Esophagus muscularis mucosa (tissue), 4 donors: ENCODE data around the gene IL17REL. TPM values are rescaled to one million over a fixed set of nuclear protein-coding genes. Genes with fewer than 3 reads are reported as not detected.

Experiments
- DNase-seq: peaks from one replicate; pipeline ENCODE4 v3.0.0-alpha.2; 2017; ENCODE audit errors: extremely low spot score
- H3K27ac ChIP-seq, 4 donors: fragments of 200-600 bp; sonication (generic); replicated peaks in 1 of 4; 1 replicate in 3 of 4; 2 replicates in 1 of 4; pipeline ENCODE4 v1.5.1; 2016 to 2019; ENCODE audit warnings: mild to moderate bottlenecking in 1 of 4
- H3K27me3 ChIP-seq, 4 donors: fragments of 200-600 bp; sonication (generic); one replicate each; pipeline versions ENCODE4 v1.5.1 to v1.6.0; 2016 to 2019
- H3K36me3 ChIP-seq, 4 donors: fragments of 200-600 bp; sonication (generic); one replicate each; pipeline ENCODE4 v1.5.1; 2016 to 2019
- H3K4me1 ChIP-seq, 4 donors: fragments of 200-600 bp; sonication (generic); one replicate each; pipeline ENCODE4 v1.5.1; 2016 to 2019
- H3K4me3 ChIP-seq, 4 donors: fragments of 200-600 bp; sonication (generic); 1 replicate in 2 of 4; 2 replicates in 2 of 4; pipeline ENCODE4 v1.5.1; 2016 to 2019; ENCODE audit warnings: mild to moderate bottlenecking in 4 of 4, moderate library complexity in 1 of 4
- H3K9me3 ChIP-seq, 4 donors: fragments of 200-600 bp; sonication (generic); 1 replicate in 3 of 4; 2 replicates in 1 of 4; pipeline ENCODE4 v1.5.1; 2016 to 2019
- CTCF ChIP-seq, 3 experiments: fragments of 200-600 bp in 2 of 3; fragments of 450-650 bp in 1 of 3; sonication (generic) in 2 of 3; IDR thresholded peaks; one replicate each; pipeline ENCODE4 v1.5.1; 2017 to 2019; ENCODE audit warnings: antibody characterized with exemption in 3 of 3, mild to moderate bottlenecking in 2 of 3, moderate library complexity in 1 of 3
- EP300 ChIP-seq: sonication (generic); formaldehyde crosslinking; IDR thresholded peaks from one replicate; pipeline ENCODE4 v1.6.1; 2017; ENCODE audit warnings: antibody characterized with exemption
- POLR2A ChIP-seq: fragments of 450-650 bp; IDR thresholded peaks from one replicate; pipeline ENCODE4 v1.6.1; 2017; ENCODE audit warnings: antibody characterized with exemption, moderate library complexity, mild to moderate bottlenecking, low read depth
- POLR2AphosphoS5 ChIP-seq, 2 donors: sonication (generic); formaldehyde crosslinking; IDR thresholded peaks; one replicate each; pipeline ENCODE4 v1.6.1; 2017; ENCODE audit warnings: antibody characterized with exemption in 2 of 2
- WGBS: methylation state at CpG from one replicate; pipeline ENCODE4 v1.1.5; 2018; 5-methylcytosine and 5-hydroxymethylcytosine counted together
- intact Hi-C: fragments of 100-400 bp; cut with DNase I; formaldehyde crosslinking; loops from one replicate; pipeline ENCODE4 v1.15.1; 2023
- total RNA-seq, 4 donors: library from RNA; depleted of rRNA; stranded (reverse); fragments of >200 nt; gene quantifications; one replicate each; pipeline versions ENCODE4 v1.1.0 to v1.2.1, GENCODE V29; 2016

The IL17REL gene
- total RNA-seq, 4 donors from 2014 or later = not detected

- no peak overlapping the region for H3K27ac ChIP-seq
- peaks cover 5 to 13% (median 10%) of the 10 kb centered on the region in 4 donors for H3K4me1 ChIP-seq
- TF ChIP-seq POLR2AphosphoS5 (IDR thresholded peaks at IDR 0.05) = no peak
- TF ChIP-seq CTCF (IDR thresholded peaks at IDR 0.05) = no peak
- no peak overlapping the region for H3K4me3 ChIP-seq
- no peaks in the 10 kb centered on the region for H3K36me3 ChIP-seq
- no peaks in the 10 kb centered on the region for H3K9me3 ChIP-seq
- intact Hi-C loops = no loop called here
- no peak for DNase-seq
- H3K27me3 ChIP-seq = peaks cover 0 to 50% (median 14%) of the 10 kb centered on the region in 4 donors
- 88% methylated on average over 11 of the region's 16 CpGs for WGBS
Measured at GRCh38 chr22:50001388-50002231, 11.0 kb downstream of the IL17REL start.

- no peaks in the 10 kb centered on the region for H3K36me3 ChIP-seq
- H3K4me1 ChIP-seq = peaks cover 5 to 13% (median 10%) of the 10 kb centered on the region in 4 donors
- no peak for DNase-seq
- no peak overlapping the region for H3K4me3 ChIP-seq
- TF ChIP-seq EP300 (no peak), POLR2AphosphoS5 (IDR thresholded peaks at IDR 0.05) (no peak), CTCF (IDR thresholded peaks at IDR 0.05) (no peak), POLR2A (no peak)
- no peak overlapping the region for H3K27ac ChIP-seq
- intact Hi-C loops = no loop called here
- no peaks in the 10 kb centered on the region for H3K9me3 ChIP-seq
- 83% methylated on average over 14 of the region's 32 CpGs for WGBS
- peaks cover 0 to 50% (median 14%) of the 10 kb centered on the region in 4 donors for H3K27me3 ChIP-seq
Measured at GRCh38 chr22:50000587-50001387, 11.8 kb downstream of the IL17REL start.

- no peak for DNase-seq
- H3K4me1 ChIP-seq = peaks cover 5 to 13% (median 10%) of the 10 kb centered on the region in 4 donors
- peaks cover 0 to 50% (median 14%) of the 10 kb centered on the region in 4 donors for H3K27me3 ChIP-seq
- WGBS = 30% methylated on average over 28 of the region's 41 CpGs
- no peak overlapping the region for H3K27ac ChIP-seq
- no peaks in the 10 kb centered on the region for H3K36me3 ChIP-seq
- no peaks in the 10 kb centered on the region for H3K9me3 ChIP-seq
- intact Hi-C loops = no loop called here
- TF ChIP-seq POLR2AphosphoS5 (IDR thresholded peaks at IDR 0.05) = no peak
- no peak for TF ChIP-seq POLR2A
- no peak for TF ChIP-seq CTCF (IDR thresholded peaks at IDR 0.05)
- no peak for TF ChIP-seq EP300
- H3K4me3 ChIP-seq = peak overlapping the region; percentile 12 to 44 (median 22)
Measured at GRCh38 chr22:49999946-50000586, 12.5 kb downstream of the IL17REL start.

- Histone ChIP-seq H3K4me1 (peaks cover 5 to 13% (median 10%) of the 10 kb centered on the region in 4 donors), H3K36me3 (no peaks in the 10 kb centered on the region), H3K4me3 (peak overlapping the region; percentile 12 to 44 (median 22)), H3K27ac (no peak overlapping the region), H3K9me3 (no peaks in the 10 kb centered on the region), H3K27me3 (peaks cover 0 to 50% (median 14%) of the 10 kb centered on the region in 4 donors)
- WGBS = 36% methylated on average over 17 of the region's 70 CpGs
- intact Hi-C loops = no loop called here
- TF ChIP-seq POLR2A = no peak
- TF ChIP-seq EP300 = no peak
- TF ChIP-seq POLR2AphosphoS5 (IDR thresholded peaks at IDR 0.05) = no peak
- TF ChIP-seq CTCF (IDR thresholded peaks at IDR 0.05) = no peak
- DNase-seq = no peak
Measured at GRCh38 chr22:49999063-49999945, 13.3 kb downstream of the IL17REL start.
